WTC11 (cell line): Measurements from ENCODE around the gene KRT16. TPM values are rescaled to one million over a fixed set of nuclear protein-coding genes. Genes with fewer than 3 reads are reported as not detected.
"Not testable (repeated sequence)": the region's sequence is repeated elsewhere in the genome, so short reads cannot be mapped to it uniquely, and the experiment has no call there.

Experiments used
- ATAC-seq: fragments of 200-7000 bp; cut with Tn5 transposase; 2 replicates; pipeline ENCODE4 v1.10.0; 2021; ENCODE audit warnings: mild to moderate bottlenecking, moderate library complexity
- CTCF ChIA-PET: fragments of 300-600 bp; sonication (Branson Sonifier 250); formaldehyde crosslinking; loops from one replicate; lab custom pipeline; 2021; ENCODE audit warnings: antibody characterized with exemption; lab: Charles Lee
- POLR2A ChIA-PET: fragments of 350-600 bp; sonication (Branson Sonifier 250); formaldehyde crosslinking; loops from one replicate; lab custom pipeline; 2021; ENCODE audit warnings: antibody characterized with exemption; lab: Charles Lee
- DNase-seq: peaks from one replicate; pipeline ENCODE4 v3.0.0; 2021; ENCODE audit warnings: low spot score
- H3K27ac Mint-ChIP-seq: 2 replicates; pipeline ENCODE4 v1.8.0; 2021; ENCODE audit warnings: mixed read lengths
- H3K27me3 Mint-ChIP-seq: 2 replicates; pipeline ENCODE4 v1.8.0; 2021; ENCODE audit warnings: low read depth, mild to moderate bottlenecking, moderate library complexity, mixed read lengths
- H3K36me3 Mint-ChIP-seq: 2 replicates; pipeline ENCODE4 v1.8.0; 2021; ENCODE audit warnings: mixed read lengths
- H3K4me1 Mint-ChIP-seq: 2 replicates; pipeline ENCODE4 v1.8.0; 2022; ENCODE audit warnings: mixed read lengths
- H3K4me3 Mint-ChIP-seq: 2 replicates; pipeline ENCODE4 v1.8.0; 2021; ENCODE audit warnings: mild to moderate bottlenecking, moderate library complexity, mixed read lengths
- H3K9me3 Mint-ChIP-seq: 2 replicates; pipeline ENCODE4 v1.8.0; 2021; ENCODE audit warnings: mixed read lengths
- ATF3 ChIP-seq: sonication (generic); formaldehyde crosslinking; conservative IDR thresholded peaks from 2 replicates; pipeline ENCODE4 v1.8.1; 2022; ENCODE audit warnings: mild to moderate bottlenecking, missing genetic modification reagents
- E2F4 ChIP-seq: sonication (generic); formaldehyde crosslinking; IDR thresholded peaks from 2 replicates; pipeline ENCODE4 v1.8.1; 2022; ENCODE audit warnings: low read depth, mild to moderate bottlenecking, moderate library complexity, missing genetic modification reagents, borderline replicate concordance
- ERG ChIP-seq: fragments of 250-450 bp; sonication (Bioruptor Pico); IDR thresholded peaks from 2 replicates; pipeline ENCODE4 v1.8.0; 2021; ENCODE audit warnings: mild to moderate bottlenecking
- ETV6 ChIP-seq: sonication (generic); formaldehyde crosslinking; IDR thresholded peaks from 2 replicates; pipeline ENCODE4 v1.8.1; 2022; ENCODE audit warnings: mild to moderate bottlenecking, missing genetic modification reagents
- FOXJ3 ChIP-seq: sonication (generic); formaldehyde crosslinking; IDR thresholded peaks from 2 replicates; pipeline ENCODE4 v1.9.0; 2021; ENCODE audit warnings: missing genetic modification reagents, mild to moderate bottlenecking, borderline replicate concordance
- IRF2 ChIP-seq: sonication (generic); formaldehyde crosslinking; IDR thresholded peaks from 2 replicates; pipeline ENCODE4 v1.8.0; 2022; ENCODE audit warnings: low read depth, missing genetic modification reagents, borderline replicate concordance
- MAX ChIP-seq: sonication (generic); formaldehyde crosslinking; IDR thresholded peaks from 2 replicates; pipeline ENCODE4 v1.8.0; 2022; ENCODE audit warnings: mild to moderate bottlenecking, missing genetic modification reagents
- NFATC4 ChIP-seq: fragments of 250-450 bp; sonication (Bioruptor Pico); IDR thresholded peaks from 2 replicates; pipeline ENCODE4 v1.9.0; 2021; ENCODE audit warnings: mild to moderate bottlenecking
- PREB ChIP-seq: sonication (generic); formaldehyde crosslinking; IDR thresholded peaks from 2 replicates; pipeline ENCODE4 v1.8.1; 2022; ENCODE audit warnings: mild to moderate bottlenecking, missing genetic modification reagents, moderate library complexity, borderline replicate concordance
- SMAD3 ChIP-seq: sonication (generic); formaldehyde crosslinking; IDR thresholded peaks from 2 replicates; pipeline ENCODE4 v1.8.0; 2022; ENCODE audit warnings: missing genetic modification reagents, mild to moderate bottlenecking, borderline replicate concordance
- STAT6 ChIP-seq: sonication (generic); formaldehyde crosslinking; conservative IDR thresholded peaks from 2 replicates; pipeline ENCODE4 v1.8.1; 2023; ENCODE audit warnings: mild to moderate bottlenecking, low read depth, missing genetic modification reagents, moderate library complexity
- TCF7 ChIP-seq: sonication (generic); formaldehyde crosslinking; IDR thresholded peaks from 2 replicates; pipeline ENCODE4 v1.8.0; 2022; ENCODE audit warnings: mild to moderate bottlenecking, low read depth, missing genetic modification reagents, moderate library complexity
- TP53 ChIP-seq: sonication (generic); formaldehyde crosslinking; IDR thresholded peaks from 2 replicates; pipeline ENCODE4 v1.8.1; 2023; ENCODE audit warnings: mild to moderate bottlenecking, missing genetic modification reagents
- ZNF138 ChIP-seq: sonication (generic); formaldehyde crosslinking; conservative IDR thresholded peaks from 2 replicates; pipeline ENCODE4 v1.8.1; 2022; ENCODE audit warnings: mild to moderate bottlenecking, moderate library complexity, missing genetic modification reagents
- ZNF263 ChIP-seq: sonication (generic); formaldehyde crosslinking; IDR thresholded peaks from 2 replicates; pipeline ENCODE4 v1.8.1; 2022; ENCODE audit warnings: low read depth, mild to moderate bottlenecking, moderate library complexity, missing genetic modification reagents
- ZNF423 ChIP-seq: fragments of 250-450 bp; sonication (Bioruptor Pico); IDR thresholded peaks from 2 replicates; pipeline ENCODE4 v2.1.2; 2022; ENCODE audit warnings: mild to moderate bottlenecking, moderate library complexity
- ZSCAN18 ChIP-seq: fragments of 250-450 bp; sonication (Bioruptor Pico); IDR thresholded peaks from 2 replicates; pipeline ENCODE4 v2.1.2; 2022; ENCODE audit warnings: mild to moderate bottlenecking, moderate library complexity
- total RNA-seq: library from RNA; stranded (reverse); gene quantifications from 3 replicates; pipeline ENCODE4 v1.2.3, GENCODE V29; 2021

Gene KRT16
- total RNA-seq, 1 experiment from 2014 or later, result not detected

- ChIA-PET CTCF (no interaction called here), POLR2A (no interaction called here)
- H3K36me3 Mint-ChIP-seq, result no peaks in the 10 kb centered on the region
- H3K4me1 Mint-ChIP-seq, result peaks cover 14% of the 10 kb centered on the region
- DNase-seq (no peak), ATAC-seq (no peak)
- H3K9me3 Mint-ChIP-seq, result no peaks in the 10 kb centered on the region
- no peak overlapping the region for H3K4me3 Mint-ChIP-seq
- no peaks in the 10 kb centered on the region for H3K27me3 Mint-ChIP-seq
- no peak for TF ChIP-seq STAT6 (CRISPR knock-in tag)
- no peak for TF ChIP-seq TCF7 (CRISPR knock-in tag)
- TF ChIP-seq TP53, result no peak
- no peak for TF ChIP-seq E2F4 (CRISPR knock-in tag)
- TF ChIP-seq NFATC4 (CRISPR knock-in tag), result no peak
- TF ChIP-seq ZSCAN18 (CRISPR knock-in tag), result no peak
- no peak for TF ChIP-seq ZNF263
- no peak for TF ChIP-seq FOXJ3 (CRISPR knock-in tag)
- TF ChIP-seq ETV6 (CRISPR knock-in tag), result no peak
- no peak for TF ChIP-seq SMAD3
- H3K27ac Mint-ChIP-seq, result no peak overlapping the region
These were observed 13.0 kb upstream of the KRT16 start for GRCh38 chr17:41625602-41626001.

GRCh38 chr17:41624208-41625101 is 11.9 kb upstream of the KRT16 start, which contains the start of gene KRT17:
Gene KRT17, minus strand, starts transcription at chr17:41624575. Its CDS starts 66 bp downstream, at chr17:41624509.
- no peak for DNase-seq
- TF ChIP-seq ZNF423 (no peak), IRF2 (no peak), E2F4 (CRISPR knock-in tag) (no peak), ERG (no peak), ZNF138 (CRISPR knock-in tag) (no peak), PREB (CRISPR knock-in tag) (no peak), ATF3 (CRISPR knock-in tag) (no peak), MAX (CRISPR knock-in tag) (no peak)
- TF ChIP-seq, all 79 proteins: peak for 0
- Mint-ChIP-seq H3K36me3 (no peaks in the 10 kb centered on the region), H3K4me1 (peaks cover 14% of the 10 kb centered on the region), H3K27ac (no peak within 1 kb of the TSS), H3K9me3 (no peaks in the 10 kb centered on the region), H3K27me3 (no peaks in the 10 kb centered on the region), H3K4me3 (no peak within 1 kb of the TSS)
- POLR2A ChIA-PET, result no interaction called here
- ATAC-seq, result peak; percentile 60
- CTCF ChIA-PET, result interaction anchor here (1.1 to 3.4 kb wide), 6 partner anchors 24 to 207 kb away, joined by 3 to 15 read pairs (median 5); no protein-coding TSS in a partner anchor

- CTCF ChIA-PET, result interaction anchor here (1.7 to 3.4 kb wide), 4 partner anchors 25 to 74 kb away, joined by 5 to 15 read pairs (median 10); no protein-coding TSS in a partner anchor
- H3K4me1 Mint-ChIP-seq, ATAC-seq, H3K36me3 Mint-ChIP-seq, H3K9me3 Mint-ChIP-seq, H3K27me3 Mint-ChIP-seq, DNase-seq, POLR2A ChIA-PET, H3K4me3 Mint-ChIP-seq, H3K27ac Mint-ChIP-seq: not testable (repeated sequence)
These were observed 10.8 kb upstream of the KRT16 start for GRCh38 chr17:41623184-41623861.
